Stimulated activated CD4-positive, alpha-beta T cell treated with anti-CD3 and anti-CD28 coated beads, Interleukin-4, amount 100 ng/mL, for 4 hours (primary cell): ENCODE results near the gene PRICKLE3.

Experiments used
- DNase-seq, 2 experiments: peaks; one replicate each; pipeline ENCODE4 v3.0.0-alpha.2; 2020

The PRICKLE3 gene

GRCh38 chrX:49204709-49205108 is 18.5 kb upstream of the PRICKLE3 start:
- no peak for DNase-seq

DNA sequence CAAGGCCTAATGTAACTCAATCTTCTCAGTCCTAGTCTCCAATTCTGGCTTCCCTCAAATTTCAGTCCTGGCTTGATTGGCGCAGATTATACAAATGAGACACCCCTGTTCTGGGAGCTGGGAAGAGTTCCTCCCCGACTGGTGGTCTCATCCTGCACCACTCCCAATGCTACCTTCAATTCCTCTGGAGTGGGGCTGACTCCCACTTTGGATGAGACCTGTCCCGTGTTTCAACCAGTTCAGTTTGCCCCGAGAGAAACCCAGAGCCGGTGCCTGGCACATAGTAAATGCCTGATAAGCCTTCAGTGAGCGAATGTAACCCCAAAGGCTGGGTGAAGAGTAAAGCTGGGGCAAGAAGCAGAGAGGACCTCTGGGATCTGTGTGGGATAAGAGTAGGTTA is 17.8 kb upstream of the PRICKLE3 start:
- no peak for DNase-seq

- no peak for DNase-seq
Measured at GRCh38 chrX:49203536-49203935, 17.4 kb upstream of the PRICKLE3 start.

- DNase-seq, result no peak
Measured at GRCh38 chrX:49202022-49202421, 15.8 kb upstream of the PRICKLE3 start.

GRCh38 chrX:49199906-49200771 is 14.0 kb upstream of the PRICKLE3 start, which contains the start of gene SYP:
SYP (minus strand) TSS chrX:49200193; CDS start chrX:49200186, 7 bp downstream.
- peak; percentile 85 to 88 for DNase-seq

- no peak for DNase-seq
Measured at GRCh38 chrX:49199315-49199595, 13.1 kb upstream of the PRICKLE3 start.

GRCh38 chrX:49198540-49199314 is 12.6 kb upstream of the PRICKLE3 start:
- DNase-seq, result no peak

DNA sequence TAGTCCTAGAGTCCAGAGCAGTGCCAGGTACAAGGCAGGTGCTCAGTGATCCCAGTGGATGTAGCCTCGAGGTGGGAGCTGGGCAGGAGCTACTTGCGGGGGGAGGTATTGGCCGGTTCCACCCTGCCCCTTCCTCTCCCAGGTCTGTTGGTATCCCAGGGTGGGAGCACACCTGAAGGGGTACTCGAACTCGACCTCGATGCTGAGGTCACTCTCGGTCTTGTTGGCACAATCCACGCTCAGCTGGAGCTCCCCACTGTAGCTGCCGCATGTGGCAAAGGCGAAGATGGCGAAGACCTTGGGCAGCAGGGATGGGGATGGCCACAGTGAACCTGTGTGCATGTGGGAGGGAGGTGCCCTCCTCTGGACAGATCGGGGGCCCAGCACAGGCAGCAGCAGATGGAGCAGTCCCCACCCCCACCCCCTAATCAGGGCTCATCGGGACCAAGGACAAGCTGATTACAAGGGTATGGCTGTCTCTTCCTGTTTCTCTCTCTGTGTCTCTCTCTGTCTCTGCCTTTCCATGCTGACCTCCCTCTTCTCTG is 11.4 kb upstream of the PRICKLE3 start:
- no peak for DNase-seq

- DNase-seq, result no peak
Measured at GRCh38 chrX:49193542-49193964, 7.4 kb upstream of the PRICKLE3 start.

- no peak for DNase-seq
Measured at GRCh38 chrX:49192722-49193328, 6.7 kb upstream of the PRICKLE3 start.

DNA sequence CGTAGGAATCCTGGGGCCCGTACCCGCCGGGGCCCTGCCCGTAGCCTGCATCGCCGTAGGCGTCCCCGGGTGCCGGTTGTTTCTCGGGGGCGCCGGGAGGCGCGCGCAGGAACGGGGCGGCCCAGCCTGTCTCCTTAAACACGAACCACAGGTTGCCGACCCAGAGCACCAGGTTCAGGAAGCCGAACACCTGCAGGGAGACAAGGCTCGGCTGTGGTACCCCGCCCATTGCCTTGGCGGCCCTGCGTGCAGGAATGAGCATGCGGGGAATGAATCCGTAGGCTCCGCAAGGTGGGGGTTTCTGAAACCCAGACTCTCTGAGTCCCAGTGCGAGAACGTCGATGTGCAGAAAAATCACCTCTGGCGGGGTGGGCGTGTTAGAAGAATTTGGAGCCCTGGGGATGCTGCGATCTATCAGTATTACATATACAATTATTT is 5.4 kb upstream of the PRICKLE3 start:
- no peak for DNase-seq

- peak; percentile 61 to 89 for DNase-seq
Measured at GRCh38 chrX:49190821-49191573, 4.8 kb upstream of the PRICKLE3 start.

DNA sequence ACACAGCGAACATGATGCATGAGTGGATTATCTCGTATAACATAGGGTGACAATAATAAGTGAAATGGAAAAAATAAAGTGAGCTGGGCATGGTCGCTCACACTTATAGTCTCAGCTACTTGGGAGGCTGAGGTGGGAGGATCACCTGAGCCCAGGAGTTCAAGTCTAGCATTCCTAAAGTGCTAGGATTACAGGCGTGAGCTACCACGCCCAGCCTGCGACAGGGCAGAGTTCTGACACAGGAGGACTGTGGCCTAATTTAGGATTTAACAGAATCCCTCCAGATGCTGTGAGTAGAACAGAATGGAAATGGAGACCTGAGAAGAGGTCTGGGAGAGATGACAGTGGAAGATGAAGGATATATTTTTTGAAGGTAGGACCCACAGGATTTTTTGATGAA is 3.4 kb upstream of the PRICKLE3 start:
- no peak for DNase-seq

DNA sequence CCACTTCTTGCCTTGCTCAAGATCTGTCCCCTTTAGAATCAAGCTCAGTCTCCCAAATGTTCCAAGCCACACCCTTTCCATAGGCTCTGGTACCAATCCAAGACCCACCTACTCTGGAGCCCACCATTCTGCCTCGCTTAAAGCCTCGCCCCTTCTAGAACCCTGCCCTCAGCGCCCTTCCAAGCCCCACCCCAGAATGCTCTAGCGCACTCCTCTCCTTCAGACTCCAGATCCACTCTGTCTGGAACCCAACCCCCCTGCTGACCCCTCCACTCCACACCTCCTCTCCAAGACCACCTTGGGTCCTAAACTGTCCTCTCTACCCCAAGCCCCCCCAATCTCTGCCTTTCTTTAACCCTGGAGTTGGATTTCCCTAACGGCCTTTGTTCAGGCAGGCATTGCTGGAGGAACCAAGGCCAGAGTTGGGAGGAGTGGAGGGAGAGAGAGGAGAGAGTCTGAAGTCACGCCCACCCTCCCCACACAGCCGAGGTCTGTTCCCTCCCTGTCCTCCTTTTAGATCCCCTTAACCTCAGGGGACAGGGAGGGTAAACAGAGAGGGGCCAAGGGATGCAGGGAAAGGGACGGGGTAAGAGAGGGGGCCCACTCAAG is 2.4 kb upstream of the PRICKLE3 start:
- DNase-seq, result no peak

DNA sequence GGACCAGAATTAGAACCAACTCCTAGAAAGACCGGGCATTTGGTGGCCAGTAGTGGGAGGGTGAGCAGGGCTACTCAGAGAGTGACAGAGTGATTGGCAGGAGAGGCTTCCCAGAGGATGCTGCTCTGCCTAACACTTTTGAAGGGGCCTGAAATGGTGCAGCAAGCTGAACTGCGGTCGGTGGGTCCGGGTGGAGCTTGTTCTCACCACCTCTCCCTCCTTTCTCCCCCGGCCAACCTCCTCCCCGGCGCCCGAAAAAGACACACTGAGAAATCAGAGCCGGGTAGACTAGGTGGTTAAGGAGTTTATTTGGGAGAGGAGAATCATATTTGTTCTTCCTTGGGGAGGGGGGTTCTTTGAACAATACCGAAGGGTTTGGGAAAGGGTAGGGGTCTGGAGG is 1.4 kb upstream of the PRICKLE3 start:
- no peak for DNase-seq

DNA sequence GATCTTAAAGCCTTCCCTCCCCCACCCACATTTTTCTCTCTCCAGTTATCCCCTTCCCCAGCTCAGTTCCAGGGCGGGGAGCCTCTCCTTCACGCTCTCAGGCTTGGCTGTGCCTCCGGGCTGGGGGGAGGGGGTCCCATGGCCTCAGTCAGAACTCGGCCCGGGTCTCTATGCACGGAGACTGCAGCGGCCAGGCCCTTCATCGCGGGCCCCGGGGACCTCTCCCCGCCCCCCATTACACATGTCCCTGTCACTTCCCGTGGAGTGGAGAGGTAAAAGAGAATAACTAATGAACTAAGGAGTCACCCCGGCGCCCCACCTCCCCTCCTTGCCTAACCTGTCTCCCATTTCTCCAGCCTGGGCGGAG is 838 bp upstream of the PRICKLE3 start:
- no peak for DNase-seq

DNA sequence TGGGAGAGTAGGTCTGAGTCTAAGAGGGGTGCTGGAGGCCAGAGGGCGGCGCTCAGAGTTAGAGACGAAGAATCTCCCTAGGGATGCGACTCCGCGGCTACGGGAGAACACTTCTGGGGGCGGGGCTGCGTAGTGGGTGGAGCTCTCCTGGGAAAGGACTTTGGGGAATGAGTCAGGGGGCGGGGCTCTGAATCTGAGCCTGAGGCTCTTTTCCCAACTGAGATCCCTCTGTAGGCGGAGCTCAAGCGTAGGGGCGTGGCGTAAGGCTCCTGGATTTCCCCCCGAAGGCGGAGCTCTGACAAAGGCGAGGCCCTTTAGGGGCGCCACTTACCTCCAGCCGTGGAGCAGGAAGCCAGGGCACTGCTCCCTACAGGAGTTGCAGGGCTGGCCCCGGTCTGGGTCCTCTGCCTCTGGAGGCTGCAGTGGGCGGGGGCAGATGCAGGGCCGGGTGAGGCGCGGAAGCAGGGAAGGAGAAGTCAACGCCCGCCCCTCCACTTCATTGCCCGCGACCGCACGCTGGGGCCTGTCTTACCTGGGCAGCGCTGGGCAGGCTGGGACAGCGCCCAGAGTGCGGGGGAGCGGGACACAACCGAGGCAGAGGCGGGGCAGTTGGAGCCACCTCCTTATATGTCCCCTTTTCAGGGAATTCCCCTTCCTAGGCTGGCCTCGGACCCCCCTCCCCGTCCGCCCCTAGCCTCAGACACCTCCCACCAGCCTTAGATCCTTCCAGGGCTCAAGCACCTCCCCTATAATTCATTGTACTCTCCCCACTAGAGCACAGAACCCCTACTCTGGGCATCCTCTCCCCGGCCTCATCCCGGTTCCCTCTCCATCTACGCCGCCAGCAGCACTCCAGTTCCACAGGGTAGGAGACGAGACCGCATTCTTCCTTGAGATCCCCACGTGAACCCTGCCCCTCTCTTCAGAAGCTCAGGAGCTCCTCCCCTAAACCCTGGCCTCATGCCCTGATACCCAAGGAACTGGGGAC is 1.6 kb downstream of the PRICKLE3 start:
- DNase-seq, result peak in 1 of 2 experiments; percentile 26

GRCh38 chrX:49183701-49184281 is 2.4 kb downstream of the PRICKLE3 start:
- DNase-seq, result no peak

- DNase-seq, result no peak
Measured at GRCh38 chrX:49179358-49179757, 6.8 kb downstream of the PRICKLE3 start.

- DNase-seq, result no peak
Measured at GRCh38 chrX:49178537-49178936, 7.6 kb downstream of the PRICKLE3 start.
